NCI-H774 (cell line): Measurements from ENCODE around the gene RPS27L.
"Not testable (repeated sequence)": the region's sequence is repeated elsewhere in the genome, so short reads cannot be mapped to it uniquely, and the experiment has no call there.

Experiments used
- DNase-seq: peaks from one replicate; lab custom pipeline; 2025; lab: John Stamatoyannopoulos, UW

RPS27L gene

GRCh38 chr15:63098901-63099300, 58.4 kb downstream of the RPS27L start:
- DNase-seq: not testable (repeated sequence)
